GM19193 (cell line): Measurements from ENCODE around the gene ARHGEF10L.

ENCODE experiments used
- POLR2A ChIP-seq: IDR thresholded peaks from 4 replicates; pipeline ENCODE4 v1.6.1; 2011; ENCODE audit not compliant: insufficient read depth, insufficient read length; ENCODE audit errors: extremely low read depth

Gene ARHGEF10L

GRCh38 chr1:17665950-17666720 lies 126.6 kb downstream of the ARHGEF10L start:
- TF ChIP-seq POLR2A = no peak

- no peak for TF ChIP-seq POLR2A
Observed at GRCh38 chr1:17667641-17668040, 128.1 kb downstream of the ARHGEF10L start.

GRCh38 chr1:17668195-17668594 lies 128.7 kb downstream of the ARHGEF10L start:
- no peak for TF ChIP-seq POLR2A

- TF ChIP-seq POLR2A = no peak
Observed at GRCh38 chr1:17668624-17669175, 129.2 kb downstream of the ARHGEF10L start.

GRCh38 chr1:17669305-17669704 lies 129.8 kb downstream of the ARHGEF10L start:
- no peak for TF ChIP-seq POLR2A

- no peak for TF ChIP-seq POLR2A
Observed at GRCh38 chr1:17669866-17670451, 130.5 kb downstream of the ARHGEF10L start.

- TF ChIP-seq POLR2A = no peak
Observed at GRCh38 chr1:17670587-17671313, 131.3 kb downstream of the ARHGEF10L start.

GRCh38 chr1:17671314-17671705 lies 131.8 kb downstream of the ARHGEF10L start:
- no peak for TF ChIP-seq POLR2A

GRCh38 chr1:17671741-17672140 lies 132.2 kb downstream of the ARHGEF10L start:
- TF ChIP-seq POLR2A = no peak

GRCh38 chr1:17672226-17672625 lies 132.7 kb downstream of the ARHGEF10L start:
- no peak for TF ChIP-seq POLR2A

GRCh38 chr1:17673329-17674072 lies 134.0 kb downstream of the ARHGEF10L start:
- no peak for TF ChIP-seq POLR2A

GRCh38 chr1:17674726-17675500 lies 135.4 kb downstream of the ARHGEF10L start:
- TF ChIP-seq POLR2A = no peak

- no peak for TF ChIP-seq POLR2A
Observed at GRCh38 chr1:17675744-17676143, 136.2 kb downstream of the ARHGEF10L start.
